ENCODE results near the gene PIGR.
A peak's percentile ranks its signal among the peaks of the same experiment; 100 is the strongest.

The PIGR gene

GRCh38 chr1:206946261-206946660 lies at the start of gene PIGR:
PIGR (minus strand) TSS chr1:206946466; CDS start chr1:206940531, 5,935 bp downstream.
- DNase-seq, result no peak

- no peak for DNase-seq
Observed at GRCh38 chr1:206992790-206993189, 46.5 kb upstream of the PIGR start.

- no peak for DNase-seq
Observed at GRCh38 chr1:206987873-206988272, 41.6 kb upstream of the PIGR start.

- DNase-seq, result no peak
Observed at GRCh38 chr1:206986885-206987284, 40.6 kb upstream of the PIGR start.

- no peak for DNase-seq
Observed at GRCh38 chr1:206986402-206986801, 40.1 kb upstream of the PIGR start.

- DNase-seq, result no peak
Observed at GRCh38 chr1:206985162-206985749, 39.0 kb upstream of the PIGR start.

GRCh38 chr1:206982216-206982615 lies 36.0 kb upstream of the PIGR start:
- DNase-seq, result no peak

- DNase-seq, result no peak
Observed at GRCh38 chr1:206979379-206980043, 33.2 kb upstream of the PIGR start.

- no peak for DNase-seq
Observed at GRCh38 chr1:206978259-206978658, 32.0 kb upstream of the PIGR start.

- peak; percentile 11 for DNase-seq
Observed at GRCh38 chr1:206975306-206975705, 29.0 kb upstream of the PIGR start.

- no peak for DNase-seq
Observed at GRCh38 chr1:206974140-206974539, 27.9 kb upstream of the PIGR start.

GRCh38 chr1:206972728-206973127 lies 26.5 kb upstream of the PIGR start:
- DNase-seq, result no peak

- no peak for DNase-seq
Observed at GRCh38 chr1:206971029-206971655, 24.9 kb upstream of the PIGR start.

GRCh38 chr1:206970446-206970845 lies 24.2 kb upstream of the PIGR start, which contains the start of gene FCAMR:
FCAMR (minus strand) TSS chr1:206970460; CDS start chr1:206970125, 335 bp downstream.
- no peak for DNase-seq

GRCh38 chr1:206969090-206969489 lies 22.8 kb upstream of the PIGR start:
- no peak for DNase-seq

- DNase-seq, result no peak
Observed at GRCh38 chr1:206967096-206967849, 21.0 kb upstream of the PIGR start.

GRCh38 chr1:206965781-206966180 lies 19.5 kb upstream of the PIGR start:
- no peak for DNase-seq

- DNase-seq, result no peak
Observed at GRCh38 chr1:206963740-206964139, 17.5 kb upstream of the PIGR start.

- DNase-seq, result no peak
Observed at GRCh38 chr1:206963119-206963712, 16.9 kb upstream of the PIGR start.

- DNase-seq, result no peak
Observed at GRCh38 chr1:206962272-206962671, 16.0 kb upstream of the PIGR start.

- DNase-seq, result no peak
Observed at GRCh38 chr1:206961668-206962067, 15.4 kb upstream of the PIGR start.

- DNase-seq, result no peak
Observed at GRCh38 chr1:206960676-206961386, 14.6 kb upstream of the PIGR start.

All from DMS 273 treated with DMSO at 0.1 percent for 48 hours (cell line).